HepG2 (cell line): ENCODE data around the gene PDIA5. TPM values are rescaled to one million over a fixed set of nuclear protein-coding genes. Genes with fewer than 3 reads are reported as not detected.

Experiments
- FOXP1 ChIP-seq, 2 experiments: fragments of 450-650 bp in 1 of 2; IDR thresholded peaks; 2 replicates each; pipeline ENCODE4 v1.6.1; 2017 to 2018; ENCODE audit warnings: antibody characterized with exemption in 1 of 2
- HDAC1 ChIP-seq: sonication (generic); formaldehyde crosslinking; IDR thresholded peaks from 2 replicates; pipeline ENCODE4 v1.5.1; 2020; ENCODE audit warnings: mild to moderate bottlenecking, missing genetic modification reagents
- MTA3 ChIP-seq: sonication (generic); formaldehyde crosslinking; IDR thresholded peaks from 2 replicates; pipeline ENCODE4 v1.4.0; 2020; ENCODE audit warnings: missing genetic modification reagents
- SMAD3 ChIP-seq: sonication (generic); formaldehyde crosslinking; IDR thresholded peaks from 2 replicates; pipeline ENCODE4 v1.4.0; 2020; ENCODE audit warnings: missing genetic modification reagents
- SSRP1 ChIP-seq: IDR thresholded peaks from 2 replicates; pipeline ENCODE4 v1.6.1; 2016; ENCODE audit warnings: control low read depth
- THAP11 ChIP-seq: IDR thresholded peaks from 2 replicates; pipeline ENCODE4 v1.6.1; 2016; ENCODE audit warnings: missing biosample characterization, missing genetic modification reagents
- TRIM24 ChIP-seq: sonication (generic); formaldehyde crosslinking; IDR thresholded peaks from 2 replicates; pipeline ENCODE4 v1.8.0; 2022; ENCODE audit warnings: mild to moderate bottlenecking, missing genetic modification reagents
- polyA plus RNA-seq, 8 experiments: library from polyadenylated mRNA; depleted of rRNA in 3 of 8; stranded (reverse) in 7 of 8; unstranded in 1 of 8; fragments of >200 nt; fragmentation: Illumina TruSeq in 4 of 8; extraction: Trizol in 4 of 8; gene quantifications; 2 replicates each; pipeline versions ENCODE4 v1.2.1 to v1.2.3, GENCODE V29; 2011 to 2016; ENCODE audit warnings: low read depth in 4 of 8, missing spikeins in 1 of 8, mixed read lengths in 1 of 8; ENCODE audit not compliant: insufficient read depth in 1 of 8
- total RNA-seq, 5 experiments: library from RNA; depleted of rRNA; stranded (reverse); fragments of >200 nt; fragmentation: Illumina TruSeq; extraction: Trizol; gene quantifications; 2 replicates each; pipeline ENCODE4 v1.2.3, GENCODE V29; 2016; ENCODE audit warnings: low read depth in 1 of 5
- TF ChIP-seq, protein P1 (sequence below): sonication (generic); formaldehyde crosslinking; IDR thresholded peaks from 2 replicates; pipeline ENCODE4 v1.5.1; 2020; ENCODE audit warnings: mild to moderate bottlenecking, missing genetic modification reagents, borderline replicate concordance
- TF ChIP-seq, protein P2 (sequence below), 2 experiments: sonication (generic) in 1 of 2; formaldehyde crosslinking in 1 of 2; IDR thresholded peaks; 2 replicates each; pipeline versions ENCODE4 v1.4.0 to v1.6.1; 2018 to 2020; ENCODE audit warnings: missing genetic modification reagents in 2 of 2, borderline replicate concordance in 1 of 2, low read depth in 1 of 2, mild to moderate bottlenecking in 1 of 2, missing biosample characterization in 1 of 2
- TF ChIP-seq, protein P3 (sequence below): sonication (generic); formaldehyde crosslinking; IDR thresholded peaks from 2 replicates; pipeline ENCODE4 v1.8.0; 2022; ENCODE audit warnings: low read depth, missing genetic modification reagents
- TF ChIP-seq, protein P4 (sequence below): sonication (generic); formaldehyde crosslinking; IDR thresholded peaks from 2 replicates; pipeline ENCODE4 v1.4.0; 2020; ENCODE audit warnings: missing genetic modification reagents

Gene PDIA5
- total and polyA plus RNA-seq, 2 of the 13 experiments (the other 11 are each of a cell fraction or from before 2014, with no cell fraction given), result 51.3 to 74.3 TPM

DNA sequence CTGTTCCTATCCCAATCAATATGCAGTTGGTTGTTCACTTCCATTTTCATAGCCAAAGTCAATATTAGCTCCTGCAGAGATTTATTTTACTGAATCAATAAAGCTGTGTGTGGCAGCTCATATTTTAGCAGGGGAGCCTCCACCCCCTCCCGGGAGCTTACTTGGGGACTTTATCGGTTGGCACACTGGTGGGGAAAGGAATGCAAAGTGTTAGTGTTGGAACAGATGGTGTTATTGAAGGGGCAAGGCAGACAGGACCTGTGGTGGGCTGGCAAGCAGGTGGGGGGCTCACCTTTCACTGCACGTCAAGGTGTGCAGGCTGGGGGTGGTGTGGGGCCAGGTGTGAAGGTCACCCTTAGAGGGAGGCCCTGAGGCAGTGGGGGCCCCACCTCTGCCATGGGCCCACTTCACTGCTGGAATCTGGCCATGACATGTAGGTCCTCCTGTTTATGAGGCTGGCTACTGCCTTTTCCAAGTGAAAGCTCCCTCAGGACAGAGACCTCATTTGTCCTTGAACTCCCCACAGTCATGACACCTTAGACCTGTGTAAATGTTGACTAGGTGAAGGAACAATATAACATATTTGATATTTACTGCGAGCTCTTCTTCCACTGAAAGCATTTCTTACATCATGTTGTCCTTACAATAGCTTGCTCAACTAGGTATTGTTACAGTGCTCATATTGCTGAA is 90.9 kb downstream of the PDIA5 start (continued):
- TF ChIP-seq, protein P1, sequence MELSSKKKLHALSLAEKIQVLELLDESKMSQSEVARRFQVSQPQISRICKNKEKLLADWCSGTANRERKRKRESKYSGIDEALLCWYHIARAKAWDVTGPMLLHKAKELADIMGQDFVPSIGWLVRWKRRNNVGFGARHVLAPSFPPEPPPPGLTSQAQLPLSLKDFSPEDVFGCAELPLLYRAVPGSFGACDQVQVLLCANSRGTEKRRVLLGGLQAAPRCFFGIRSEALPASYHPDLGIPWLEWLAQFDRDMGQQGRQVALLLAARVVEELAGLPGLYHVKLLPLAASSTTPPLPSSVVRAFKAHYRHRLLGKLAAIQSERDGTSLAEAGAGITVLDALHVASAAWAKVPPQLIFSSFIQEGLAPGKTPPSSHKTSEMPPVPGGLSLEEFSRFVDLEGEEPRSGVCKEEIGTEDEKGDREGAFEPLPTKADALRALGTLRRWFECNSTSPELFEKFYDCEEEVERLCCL (CRISPR knock-in tag), result no peak
- TF ChIP-seq SSRP1 (no peak), MTA3 (CRISPR knock-in tag) (no peak), SMAD3 (CRISPR knock-in tag) (0 out of 2 replicates have a peak, but pooled peaks have one; percentile 20), TRIM24 (CRISPR knock-in tag) (0 out of 2 replicates have a peak, but pooled peaks have one; percentile 10), HDAC1 (peak; percentile 52; the same call in 1 of the 2 replicates), FOXP1 (IDR thresholded peaks at IDR 0.05) (no peak), FOXP1 (CRISPR knock-in tag; IDR thresholded peaks at IDR 0.05) (peak; percentile 77), THAP11 (CRISPR knock-in tag) (0 out of 2 replicates have a peak, but pooled peaks have one; percentile 45)
- TF ChIP-seq, protein P2, sequence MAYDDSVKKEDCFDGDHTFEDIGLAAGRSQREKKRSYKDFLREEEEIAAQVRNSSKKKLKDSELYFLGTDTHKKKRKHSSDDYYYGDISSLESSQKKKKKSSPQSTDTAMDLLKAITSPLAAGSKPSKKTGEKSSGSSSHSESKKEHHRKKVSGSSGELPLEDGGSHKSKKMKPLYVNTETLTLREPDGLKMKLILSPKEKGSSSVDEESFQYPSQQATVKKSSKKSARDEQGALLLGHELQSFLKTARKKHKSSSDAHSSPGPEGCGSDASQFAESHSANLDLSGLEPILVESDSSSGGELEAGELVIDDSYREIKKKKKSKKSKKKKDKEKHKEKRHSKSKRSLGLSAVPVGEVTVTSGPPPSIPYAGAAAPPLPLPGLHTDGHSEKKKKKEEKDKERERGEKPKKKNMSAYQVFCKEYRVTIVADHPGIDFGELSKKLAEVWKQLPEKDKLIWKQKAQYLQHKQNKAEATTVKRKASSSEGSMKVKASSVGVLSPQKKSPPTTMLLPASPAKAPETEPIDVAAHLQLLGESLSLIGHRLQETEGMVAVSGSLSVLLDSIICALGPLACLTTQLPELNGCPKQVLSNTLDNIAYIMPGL (CRISPR knock-in tag; IDR thresholded peaks at IDR 0.05; ENCODE audit: borderline replicate concordance in 1 of 2, low read depth in 1 of 2), result 0 out of 4 replicates have a peak, but pooled peaks of 1 of the 2 experiments have one; percentile 20
- TF ChIP-seq, protein P3, sequence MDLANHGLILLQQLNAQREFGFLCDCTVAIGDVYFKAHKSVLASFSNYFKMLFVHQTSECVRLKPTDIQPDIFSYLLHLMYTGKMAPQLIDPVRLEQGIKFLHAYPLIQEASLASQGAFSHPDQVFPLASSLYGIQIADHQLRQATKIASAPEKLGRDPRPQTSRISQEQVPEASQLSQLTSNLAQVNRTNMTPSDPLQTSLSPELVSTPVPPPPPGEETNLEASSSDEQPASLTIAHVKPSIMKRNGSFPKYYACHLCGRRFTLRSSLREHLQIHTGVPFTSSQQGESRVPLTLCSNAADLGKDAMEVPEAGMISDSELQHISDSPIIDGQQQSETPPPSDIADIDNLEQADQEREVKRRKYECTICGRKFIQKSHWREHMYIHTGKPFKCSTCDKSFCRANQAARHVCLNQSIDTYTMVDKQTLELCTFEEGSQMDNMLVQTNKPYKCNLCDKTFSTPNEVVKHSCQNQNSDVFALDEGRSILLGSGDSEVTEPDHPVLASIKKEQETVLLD (CRISPR knock-in tag), result no peak
- TF ChIP-seq, protein P4, sequence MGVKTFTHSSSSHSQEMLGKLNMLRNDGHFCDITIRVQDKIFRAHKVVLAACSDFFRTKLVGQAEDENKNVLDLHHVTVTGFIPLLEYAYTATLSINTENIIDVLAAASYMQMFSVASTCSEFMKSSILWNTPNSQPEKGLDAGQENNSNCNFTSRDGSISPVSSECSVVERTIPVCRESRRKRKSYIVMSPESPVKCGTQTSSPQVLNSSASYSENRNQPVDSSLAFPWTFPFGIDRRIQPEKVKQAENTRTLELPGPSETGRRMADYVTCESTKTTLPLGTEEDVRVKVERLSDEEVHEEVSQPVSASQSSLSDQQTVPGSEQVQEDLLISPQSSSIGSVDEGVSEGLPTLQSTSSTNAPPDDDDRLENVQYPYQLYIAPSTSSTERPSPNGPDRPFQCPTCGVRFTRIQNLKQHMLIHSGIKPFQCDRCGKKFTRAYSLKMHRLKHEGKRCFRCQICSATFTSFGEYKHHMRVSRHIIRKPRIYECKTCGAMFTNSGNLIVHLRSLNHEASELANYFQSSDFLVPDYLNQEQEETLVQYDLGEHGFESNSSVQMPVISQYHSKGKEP, result no peak
